Panc1 (cell line): ENCODE data around the gene NLRP1. TPM values are rescaled to one million over a fixed set of nuclear protein-coding genes. Genes with fewer than 3 reads are reported as not detected.

ENCODE experiments used
- ATAC-seq: fragments of 200-7000 bp; cut with Tn5 transposase; 2 replicates; pipeline ENCODE4 v1.9.1; 2020; ENCODE audit warnings: mild to moderate bottlenecking, moderate library complexity
- BruUV-seq: library from RNA; stranded (reverse); fragments of 400-500 nt; replicated peaks from 2 replicates; lab custom pipeline; 2021; lab: Mats Ljungman, UMichigan
- CTCF ChIA-PET: fragments of 300-600 bp; sonication (Branson Sonifier 250); formaldehyde crosslinking; loops from one replicate; lab custom pipeline; 2022; ENCODE audit warnings: antibody characterized with exemption; lab: Charles Lee
- POLR2A ChIA-PET: fragments of 300-600 bp; sonication (Branson Sonifier 250); formaldehyde crosslinking; loops from one replicate; lab custom pipeline; 2022; ENCODE audit warnings: antibody characterized with exemption; lab: Charles Lee
- DNase-seq: peaks from one replicate; pipeline ENCODE4 v3.0.0-alpha.2; 2010; ENCODE audit warnings: low read depth, low spot score
- H3K27ac ChIP-seq: 2 replicates; pipeline ENCODE4 v1.5.1; 2011; ENCODE audit warnings: mild to moderate bottlenecking, low read length, inconsistent platforms
- H3K27me3 ChIP-seq: fragments of 200-500 bp; sonication (Bioruptor generic); 2 replicates; pipeline ENCODE4 v1.6.0; 2014; ENCODE audit warnings: low read length, inconsistent platforms; ENCODE audit not compliant: control insufficient read depth, insufficient read depth
- H3K36me3 ChIP-seq: fragments of 200-500 bp; sonication (Bioruptor generic); 2 replicates; pipeline ENCODE4 v1.5.1; 2014; ENCODE audit warnings: inconsistent platforms, mild to moderate bottlenecking, low read length, moderate library complexity; ENCODE audit not compliant: control insufficient read depth, insufficient read depth
- H3K4me1 ChIP-seq: 2 replicates; pipeline ENCODE4 v1.5.1; 2011; ENCODE audit warnings: inconsistent platforms, mild to moderate bottlenecking, low read length, moderate library complexity; ENCODE audit not compliant: control insufficient read depth, insufficient read depth
- H3K4me3 ChIP-seq, 2 experiments: 2 replicates each; pipeline ENCODE4 v1.5.1; 2011 to 2012; ENCODE audit warnings: low read depth in 2 of 2, low read length in 2 of 2, mild to moderate bottlenecking in 2 of 2, inconsistent platforms in 1 of 2, moderate library complexity in 1 of 2
- H3K9me3 ChIP-seq: fragments of 200-500 bp; sonication (Bioruptor generic); 2 replicates; pipeline ENCODE4 v1.5.1; 2014; ENCODE audit warnings: low read depth, mild to moderate bottlenecking, inconsistent platforms, low read length, moderate library complexity; ENCODE audit not compliant: control insufficient read depth, insufficient read depth
- POLR2AphosphoS5 ChIP-seq: IDR thresholded peaks from 2 replicates; pipeline ENCODE4 v1.6.1; 2012; ENCODE audit warnings: mild to moderate bottlenecking, low read depth, low read length, moderate library complexity
- SIN3A ChIP-seq: IDR thresholded peaks from 2 replicates; pipeline ENCODE4 v1.6.1; 2012; ENCODE audit warnings: low read depth, mild to moderate bottlenecking, low read length, moderate library complexity, borderline replicate concordance; ENCODE audit not compliant: insufficient read depth
- TCF7L2 ChIP-seq: IDR thresholded peaks from 2 replicates; pipeline ENCODE4 v1.6.1; 2011; ENCODE audit warnings: mild to moderate bottlenecking, low read depth, low read length, inconsistent platforms
- in situ Hi-C: cut with HindIII; loops from 2 replicates; pipeline ENCODE4 v1.10.0; 2016; ENCODE audit warnings: low sequenced_read_pairs, low pct_unique_long_range_greater_than_20kb
- intact Hi-C: fragments of 100-400 bp; cut with micrococcal nuclease; formaldehyde crosslinking; loops from one replicate; pipeline ENCODE4 v1.10.0; 2022; ENCODE audit not compliant: unreplicated experiment
- total RNA-seq: library from RNA; stranded (reverse); gene quantifications from one replicate; pipeline ENCODE4 v1.2.1, GENCODE V29; 2021; ENCODE audit not compliant: unreplicated experiment
- TF ChIP-seq, protein P1 (sequence below), 2 experiments: IDR thresholded peaks; 2 replicates each; pipeline ENCODE4 v1.6.1; 2011 to 2012; ENCODE audit warnings: low read depth in 2 of 2, control low read depth in 1 of 2, low read length in 1 of 2, mild to moderate bottlenecking in 1 of 2, moderate library complexity in 1 of 2; ENCODE audit not compliant: insufficient read depth in 1 of 2
- TF ChIP-seq, protein P2 (sequence below): fragments of 450-650 bp; IDR thresholded peaks from 2 replicates; pipeline ENCODE4 v1.5.1; 2017; ENCODE audit warnings: mild to moderate bottlenecking

NLRP1 gene
- total RNA-seq, 1 experiment from 2014 or later = 0.57 TPM

DNA sequence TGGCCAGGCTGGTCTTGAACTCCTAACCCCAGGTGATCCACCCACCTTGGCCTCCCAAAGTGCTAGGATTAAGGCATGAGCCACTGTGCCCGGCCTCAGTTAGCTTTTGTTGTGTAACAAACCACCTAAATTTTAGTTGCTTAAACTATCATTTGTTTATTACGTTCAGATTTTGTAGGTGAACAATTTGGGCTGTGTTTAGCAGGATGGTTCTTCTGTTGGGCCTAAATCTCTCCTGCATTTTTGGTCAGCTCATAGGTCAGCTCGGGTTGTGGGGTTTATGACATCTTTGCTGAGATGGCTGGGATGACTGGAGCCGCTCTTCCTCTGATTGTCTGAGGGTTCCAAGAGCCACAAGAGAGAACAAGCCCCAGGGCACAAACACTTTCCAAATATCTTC lies 21.1 kb upstream of the NLRP1 start:
- no peaks in the 10 kb centered on the region for H3K9me3 ChIP-seq
- no peak overlapping the region for H3K4me3 ChIP-seq
- intact Hi-C loops (no loop called here), in situ Hi-C loops (no loop called here)
- H3K36me3 ChIP-seq = no peaks in the 10 kb centered on the region
- ChIA-PET POLR2A (no interaction called here), CTCF (no interaction called here)
- H3K4me1 ChIP-seq = no peaks in the 10 kb centered on the region
- TF ChIP-seq, protein P1, sequence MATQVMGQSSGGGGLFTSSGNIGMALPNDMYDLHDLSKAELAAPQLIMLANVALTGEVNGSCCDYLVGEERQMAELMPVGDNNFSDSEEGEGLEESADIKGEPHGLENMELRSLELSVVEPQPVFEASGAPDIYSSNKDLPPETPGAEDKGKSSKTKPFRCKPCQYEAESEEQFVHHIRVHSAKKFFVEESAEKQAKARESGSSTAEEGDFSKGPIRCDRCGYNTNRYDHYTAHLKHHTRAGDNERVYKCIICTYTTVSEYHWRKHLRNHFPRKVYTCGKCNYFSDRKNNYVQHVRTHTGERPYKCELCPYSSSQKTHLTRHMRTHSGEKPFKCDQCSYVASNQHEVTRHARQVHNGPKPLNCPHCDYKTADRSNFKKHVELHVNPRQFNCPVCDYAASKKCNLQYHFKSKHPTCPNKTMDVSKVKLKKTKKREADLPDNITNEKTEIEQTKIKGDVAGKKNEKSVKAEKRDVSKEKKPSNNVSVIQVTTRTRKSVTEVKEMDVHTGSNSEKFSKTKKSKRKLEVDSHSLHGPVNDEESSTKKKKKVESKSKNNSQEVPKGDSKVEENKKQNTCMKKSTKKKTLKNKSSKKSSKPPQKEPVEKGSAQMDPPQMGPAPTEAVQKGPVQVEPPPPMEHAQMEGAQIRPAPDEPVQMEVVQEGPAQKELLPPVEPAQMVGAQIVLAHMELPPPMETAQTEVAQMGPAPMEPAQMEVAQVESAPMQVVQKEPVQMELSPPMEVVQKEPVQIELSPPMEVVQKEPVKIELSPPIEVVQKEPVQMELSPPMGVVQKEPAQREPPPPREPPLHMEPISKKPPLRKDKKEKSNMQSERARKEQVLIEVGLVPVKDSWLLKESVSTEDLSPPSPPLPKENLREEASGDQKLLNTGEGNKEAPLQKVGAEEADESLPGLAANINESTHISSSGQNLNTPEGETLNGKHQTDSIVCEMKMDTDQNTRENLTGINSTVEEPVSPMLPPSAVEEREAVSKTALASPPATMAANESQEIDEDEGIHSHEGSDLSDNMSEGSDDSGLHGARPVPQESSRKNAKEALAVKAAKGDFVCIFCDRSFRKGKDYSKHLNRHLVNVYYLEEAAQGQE (IDR thresholded peaks at IDR 0.05; ENCODE audit: insufficient read depth in 1 of 2, low read depth in 2 of 2, low read length in 1 of 2) = no peak
- TF ChIP-seq, protein P2, sequence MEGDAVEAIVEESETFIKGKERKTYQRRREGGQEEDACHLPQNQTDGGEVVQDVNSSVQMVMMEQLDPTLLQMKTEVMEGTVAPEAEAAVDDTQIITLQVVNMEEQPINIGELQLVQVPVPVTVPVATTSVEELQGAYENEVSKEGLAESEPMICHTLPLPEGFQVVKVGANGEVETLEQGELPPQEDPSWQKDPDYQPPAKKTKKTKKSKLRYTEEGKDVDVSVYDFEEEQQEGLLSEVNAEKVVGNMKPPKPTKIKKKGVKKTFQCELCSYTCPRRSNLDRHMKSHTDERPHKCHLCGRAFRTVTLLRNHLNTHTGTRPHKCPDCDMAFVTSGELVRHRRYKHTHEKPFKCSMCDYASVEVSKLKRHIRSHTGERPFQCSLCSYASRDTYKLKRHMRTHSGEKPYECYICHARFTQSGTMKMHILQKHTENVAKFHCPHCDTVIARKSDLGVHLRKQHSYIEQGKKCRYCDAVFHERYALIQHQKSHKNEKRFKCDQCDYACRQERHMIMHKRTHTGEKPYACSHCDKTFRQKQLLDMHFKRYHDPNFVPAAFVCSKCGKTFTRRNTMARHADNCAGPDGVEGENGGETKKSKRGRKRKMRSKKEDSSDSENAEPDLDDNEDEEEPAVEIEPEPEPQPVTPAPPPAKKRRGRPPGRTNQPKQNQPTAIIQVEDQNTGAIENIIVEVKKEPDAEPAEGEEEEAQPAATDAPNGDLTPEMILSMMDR = no peak
- TF ChIP-seq TCF7L2 (no peak), SIN3A (no peak), POLR2AphosphoS5 (no peak)
- peaks cover 5% of the 10 kb centered on the region for H3K27me3 ChIP-seq
- no peak overlapping the region for H3K27ac ChIP-seq
- DNase-seq (no peak), ATAC-seq (no peak)
- BruUV-seq = no TSS peak

DNA sequence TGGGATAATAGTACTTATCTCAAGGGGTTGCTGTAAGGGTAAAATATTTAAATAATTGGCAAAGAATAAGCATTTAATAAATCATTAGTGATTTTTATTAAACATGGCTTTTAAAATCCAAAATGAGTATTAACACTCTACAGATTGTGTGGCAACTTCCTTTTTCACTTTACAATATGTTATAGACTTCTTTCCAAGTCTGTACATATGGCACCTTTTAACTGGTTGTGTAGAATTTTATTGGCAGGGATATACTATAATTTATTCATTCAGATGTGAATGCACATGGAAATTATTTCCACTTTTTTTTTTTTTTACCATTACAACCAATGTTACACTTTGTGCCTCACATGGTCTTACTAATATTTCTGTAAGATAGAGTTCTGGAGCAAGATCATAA lies 15.7 kb upstream of the NLRP1 start:
- intact Hi-C loops (no loop called here), in situ Hi-C loops (no loop called here)
- CTCF ChIA-PET = no interaction called here
- DNase-seq (no peak), ATAC-seq (no peak)
- Histone ChIP-seq H3K36me3 (no peaks in the 10 kb centered on the region), H3K9me3 (no peaks in the 10 kb centered on the region), H3K27ac (no peak overlapping the region), H3K4me1 (no peaks in the 10 kb centered on the region), H3K27me3 (peaks cover 13% of the 10 kb centered on the region), H3K4me3 (no peak overlapping the region)
- no TSS peak for BruUV-seq
- POLR2A ChIA-PET = no interaction called here
- no peak for TF ChIP-seq POLR2AphosphoS5
- TF ChIP-seq, protein P2 = no peak
- TF ChIP-seq, protein P1 (IDR thresholded peaks at IDR 0.05; ENCODE audit: insufficient read depth in 1 of 2, low read depth in 2 of 2, low read length in 1 of 2) = no peak
- no peak for TF ChIP-seq SIN3A
- TF ChIP-seq TCF7L2 = no peak
